ENCODE data around the gene PRKACA.

GRCh38 chr19:14141041-14141440 lies 23.5 kb upstream of the PRKACA start:
- TF ChIP-seq CTCF (conservative IDR thresholded peaks at IDR 0.05 in 1 of 2, IDR thresholded peaks at IDR 0.05 in 1 of 2; ENCODE audit: extremely low read depth in 1 of 2, insufficient read depth in 1 of 2, low read depth in 1 of 2, low read length in 2 of 2): no peak
- no peak for TF ChIP-seq EZH2 (IDR thresholded peaks at IDR 0.05; ENCODE audit: borderline replicate concordance, low read length)
